ENCODE data around the gene MARCHF6. TPM values are rescaled to one million over a fixed set of nuclear protein-coding genes. Genes with fewer than 3 reads are reported as not detected.

The MARCHF6 gene
- total and polyA plus RNA-seq, 9 of the 15 experiments (the other 6 are each of a cell fraction or from before 2014, with no cell fraction given) = 74.1 to 456 (median 116) TPM

DNA sequence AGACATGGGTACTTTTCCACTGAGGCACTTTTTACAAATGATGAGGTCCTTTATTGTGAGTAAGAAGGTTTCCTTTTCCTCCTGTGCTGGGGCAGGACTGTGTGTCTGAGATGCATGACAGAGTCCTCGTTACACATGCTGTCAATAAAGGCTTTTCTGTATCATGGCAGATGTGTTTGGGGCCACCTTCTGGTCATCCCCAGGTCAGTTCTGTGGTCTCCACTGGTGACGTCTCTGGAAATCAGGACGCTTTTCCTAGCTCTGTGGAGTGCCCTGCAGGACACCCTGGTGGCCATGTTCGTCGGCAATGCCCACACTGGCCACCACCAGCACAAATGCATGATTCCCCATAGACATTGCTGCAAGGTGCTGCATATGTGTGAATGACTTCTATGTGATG, 48.6 kb upstream of the MARCHF6 start (continued):
- TF ChIP-seq CREM (IDR thresholded peaks at IDR 0.05; ENCODE audit: low read depth) (peak; percentile 84), GTF2F1 (IDR thresholded peaks at IDR 0.05; ENCODE audit: low read depth, low read length) (no peak), NR2F6 (CRISPR knock-in tag; IDR thresholded peaks at IDR 0.05) (no peak), CXXC5 (CRISPR knock-in tag; IDR thresholded peaks at IDR 0.05) (peak; percentile 56; the same call in 1 of the 2 replicates), SOX6 (IDR thresholded peaks at IDR 0.05) (peak; percentile 52), SRF (CRISPR knock-in tag; IDR thresholded peaks at IDR 0.05) (no peak), BMI1 (IDR thresholded peaks at IDR 0.05; ENCODE audit: low read length) (no peak), CUX1 (CRISPR knock-in tag; IDR thresholded peaks at IDR 0.05) (0 out of 2 replicates have a peak, but pooled peaks have one; percentile 16), GABPA (tag; conservative IDR thresholded peaks at IDR 0.05; ENCODE audit: low read depth) (no peak), TEAD2 (tag; IDR thresholded peaks at IDR 0.05) (no peak), ZNF3 (CRISPR knock-in tag; IDR thresholded peaks at IDR 0.05) (no peak), ZNF354B (CRISPR knock-in tag; IDR thresholded peaks at IDR 0.05) (no peak), ZNF311 (CRISPR knock-in tag; IDR thresholded peaks at IDR 0.05) (no peak), ETV1 (tag; conservative IDR thresholded peaks at IDR 0.05; ENCODE audit: low read depth) (no peak), PTTG1 (tag; IDR thresholded peaks at IDR 0.05; ENCODE audit: low read depth) (no peak), BHLHE40 (IDR thresholded peaks at IDR 0.05; ENCODE audit: low read length) (peak; percentile 45), RBM17 (IDR thresholded peaks at IDR 0.05; ENCODE audit: borderline replicate concordance, low read depth, low read length) (no peak), CREBBP (IDR thresholded peaks at IDR 0.05; ENCODE audit: low read depth, low read length) (no peak)
- TF ChIP-seq, protein P1, sequence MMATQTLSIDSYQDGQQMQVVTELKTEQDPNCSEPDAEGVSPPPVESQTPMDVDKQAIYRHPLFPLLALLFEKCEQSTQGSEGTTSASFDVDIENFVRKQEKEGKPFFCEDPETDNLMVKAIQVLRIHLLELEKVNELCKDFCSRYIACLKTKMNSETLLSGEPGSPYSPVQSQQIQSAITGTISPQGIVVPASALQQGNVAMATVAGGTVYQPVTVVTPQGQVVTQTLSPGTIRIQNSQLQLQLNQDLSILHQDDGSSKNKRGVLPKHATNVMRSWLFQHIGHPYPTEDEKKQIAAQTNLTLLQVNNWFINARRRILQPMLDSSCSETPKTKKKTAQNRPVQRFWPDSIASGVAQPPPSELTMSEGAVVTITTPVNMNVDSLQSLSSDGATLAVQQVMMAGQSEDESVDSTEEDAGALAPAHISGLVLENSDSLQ (IDR thresholded peaks at IDR 0.05) = peak; percentile 88
- TF ChIP-seq, protein P2, sequence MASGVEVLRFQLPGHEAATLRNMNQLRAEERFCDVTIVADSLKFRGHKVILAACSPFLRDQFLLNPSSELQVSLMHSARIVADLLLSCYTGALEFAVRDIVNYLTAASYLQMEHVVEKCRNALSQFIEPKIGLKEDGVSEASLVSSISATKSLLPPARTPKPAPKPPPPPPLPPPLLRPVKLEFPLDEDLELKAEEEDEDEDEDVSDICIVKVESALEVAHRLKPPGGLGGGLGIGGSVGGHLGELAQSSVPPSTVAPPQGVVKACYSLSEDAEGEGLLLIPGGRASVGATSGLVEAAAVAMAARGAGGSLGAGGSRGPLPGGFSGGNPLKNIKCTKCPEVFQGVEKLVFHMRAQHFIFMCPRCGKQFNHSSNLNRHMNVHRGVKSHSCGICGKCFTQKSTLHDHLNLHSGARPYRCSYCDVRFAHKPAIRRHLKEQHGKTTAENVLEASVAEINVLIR (CRISPR knock-in tag; IDR thresholded peaks at IDR 0.05) = peak; percentile 17; the same call in 1 of the 2 replicates
- TF ChIP-seq, protein P3, sequence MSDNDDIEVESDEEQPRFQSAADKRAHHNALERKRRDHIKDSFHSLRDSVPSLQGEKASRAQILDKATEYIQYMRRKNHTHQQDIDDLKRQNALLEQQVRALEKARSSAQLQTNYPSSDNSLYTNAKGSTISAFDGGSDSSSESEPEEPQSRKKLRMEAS (CRISPR knock-in tag; IDR thresholded peaks at IDR 0.05) = peak; percentile 79
